ENCODE data around the gene LDLRAD4.
"Not testable (repeated sequence)": the region's sequence is repeated elsewhere in the genome, so short reads cannot be mapped to it uniquely, and the experiment has no call there.

LDLRAD4 gene

GRCh38 chr18:13254971-13255927, 36.7 kb downstream of the LDLRAD4 start:
- DNase-seq (ENCODE audit: insufficient read length, low spot score): no peak
- FAIRE-seq: no peak
- TF ChIP-seq POLR2A (IDR thresholded peaks at IDR 0.05; ENCODE audit: low read depth, low read length): no peak

- DNase-seq (ENCODE audit: insufficient read length, low spot score) (no peak), FAIRE-seq (no peak)
- no peak for TF ChIP-seq POLR2A (IDR thresholded peaks at IDR 0.05; ENCODE audit: low read depth, low read length)
Measured at GRCh38 chr18:13256444-13257305, 38.1 kb downstream of the LDLRAD4 start.

- no peak for TF ChIP-seq POLR2A (IDR thresholded peaks at IDR 0.05; ENCODE audit: low read depth, low read length)
- FAIRE-seq: no peak
Measured at GRCh38 chr18:13257361-13257980, 38.9 kb downstream of the LDLRAD4 start.

GRCh38 chr18:13258921-13259320, 40.4 kb downstream of the LDLRAD4 start:
- DNase-seq (ENCODE audit: insufficient read length, low spot score) (no peak), FAIRE-seq (no peak)
- no peak for TF ChIP-seq POLR2A (IDR thresholded peaks at IDR 0.05; ENCODE audit: low read depth, low read length)

More at GRCh38 chr18:13257361-13257980, 38.9 kb downstream of the LDLRAD4 start:
- DNase-seq (ENCODE audit: insufficient read length, low spot score): no peak

- no peak for TF ChIP-seq POLR2A (IDR thresholded peaks at IDR 0.05; ENCODE audit: low read depth, low read length)
- DNase-seq (ENCODE audit: insufficient read length, low spot score) (no peak), FAIRE-seq (no peak)
Measured at GRCh38 chr18:13259701-13260100, 41.1 kb downstream of the LDLRAD4 start.

GRCh38 chr18:13260197-13260934, 41.8 kb downstream of the LDLRAD4 start:
- FAIRE-seq (no peak), DNase-seq (ENCODE audit: insufficient read length, low spot score) (no peak)
- no peak for TF ChIP-seq POLR2A (IDR thresholded peaks at IDR 0.05; ENCODE audit: low read depth, low read length)

- no peak for DNase-seq (ENCODE audit: insufficient read length, low spot score)
- no peak for TF ChIP-seq POLR2A (IDR thresholded peaks at IDR 0.05; ENCODE audit: low read depth, low read length)
- FAIRE-seq: no peak
Measured at GRCh38 chr18:13260935-13261640, 42.5 kb downstream of the LDLRAD4 start.

GRCh38 chr18:13261661-13262357, 43.2 kb downstream of the LDLRAD4 start:
- no peak for TF ChIP-seq POLR2A (IDR thresholded peaks at IDR 0.05; ENCODE audit: low read depth, low read length)
- DNase-seq (ENCODE audit: insufficient read length, low spot score) (no peak), FAIRE-seq (no peak)

GRCh38 chr18:13262358-13262680, 43.8 kb downstream of the LDLRAD4 start:
- not testable (repeated sequence) for DNase-seq (ENCODE audit: insufficient read length, low spot score); FAIRE-seq

- no peak for DNase-seq (ENCODE audit: insufficient read length, low spot score)
- FAIRE-seq: no peak
- no peak for TF ChIP-seq POLR2A (IDR thresholded peaks at IDR 0.05; ENCODE audit: low read depth, low read length)
Measured at GRCh38 chr18:13262839-13263691, 44.5 kb downstream of the LDLRAD4 start.

Data from H54 (cell line).